Spinal cord (tissue), 10 donors: ENCODE measurements around the gene SLC11A2. TPM values are rescaled to one million over a fixed set of nuclear protein-coding genes. Genes with fewer than 3 reads are reported as not detected.
"Not testable (repeated sequence)": the region's sequence is repeated elsewhere in the genome, so short reads cannot be mapped to it uniquely, and the experiment has no call there.

ENCODE experiments used
- DNase-seq, 6 donors: peaks; one replicate each; pipeline versions ENCODE4 v3.0.0 to v3.0.0-alpha.2; 2013 to 2015; ENCODE audit warnings: low spot score in 6 of 6, low read depth in 4 of 6
- H3K27ac ChIP-seq: one replicate; pipeline ENCODE4 v1.5.1; 2013; ENCODE audit warnings: low read depth, low read length, control low read depth
- H3K27me3 ChIP-seq: one replicate; pipeline ENCODE4 v1.6.1; 2013; ENCODE audit warnings: low read length; ENCODE audit not compliant: control insufficient read depth, insufficient read depth
- H3K36me3 ChIP-seq: one replicate; pipeline ENCODE4 v1.6.1; 2013; ENCODE audit warnings: low read length; ENCODE audit not compliant: control insufficient read depth, insufficient read depth
- H3K4me1 ChIP-seq: one replicate; pipeline ENCODE4 v1.6.1; 2013; ENCODE audit warnings: low read length; ENCODE audit not compliant: control insufficient read depth, insufficient read depth
- H3K4me3 ChIP-seq: one replicate; pipeline ENCODE4 v1.5.1; 2013; ENCODE audit warnings: low read depth, low read length, control low read depth
- H3K9me3 ChIP-seq: one replicate; pipeline ENCODE4 v1.6.1; 2013; ENCODE audit warnings: low read length; ENCODE audit not compliant: control insufficient read depth, insufficient read depth
- WGBS: methylation state at CpG from one replicate; pipeline ENCODE4 v1.1.5; 2013; ENCODE audit warnings: missing lambda C conversion rate; ENCODE audit not compliant: insufficient coverage; 5-methylcytosine and 5-hydroxymethylcytosine counted together
- polyA plus RNA-seq, 2 donors: library from polyadenylated mRNA; unstranded; fragments of 120-200 nt; gene quantifications; one replicate each; pipeline ENCODE4 v1.2.1, GENCODE V29; 2013; ENCODE audit not compliant: insufficient read length in 2 of 2
- total RNA-seq, 2 donors: library from RNA; depleted of rRNA in 1 of 2; stranded (reverse); fragments of 120-200 nt in 1 of 2; fragments of >200 nt in 1 of 2; gene quantifications; one replicate each; pipeline versions ENCODE4 v1.2.3 to v1.2.4, GENCODE V29; 2013 to 2014
- donor health status: healthy.

SLC11A2 gene
- total and polyA plus RNA-seq, 4 donors = 52.0 to 102 (median 60.5) TPM

DNA sequence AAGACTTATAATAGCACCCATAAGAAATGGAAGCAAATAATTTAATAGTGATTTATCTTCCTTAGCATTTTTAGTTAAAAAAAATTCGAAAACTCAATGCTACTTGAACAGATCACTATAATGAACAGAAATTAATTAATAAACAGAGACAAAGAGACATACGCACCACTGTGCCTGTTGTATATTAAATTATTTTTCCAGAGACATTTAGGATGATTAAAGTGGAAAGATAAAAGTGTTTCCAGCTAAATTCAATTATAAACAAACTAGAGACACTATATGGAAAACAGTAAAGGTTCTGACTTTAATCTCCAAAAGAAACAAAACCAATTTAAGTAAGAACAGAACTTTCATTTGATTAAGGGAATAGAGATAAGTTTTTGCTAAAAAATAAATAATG is 70.5 kb downstream of the SLC11A2 start:
- Histone ChIP-seq H3K4me3 (no peak overlapping the region), H3K27ac (no peak overlapping the region), H3K4me1 (no peaks in the 10 kb centered on the region), H3K36me3 (peaks cover 7% of the 10 kb centered on the region), H3K27me3 (no peaks in the 10 kb centered on the region), H3K9me3 (no peaks in the 10 kb centered on the region)
- no CpG with 5 or more reads among the region's 2 CpGs for WGBS
- no peak for DNase-seq

DNA sequence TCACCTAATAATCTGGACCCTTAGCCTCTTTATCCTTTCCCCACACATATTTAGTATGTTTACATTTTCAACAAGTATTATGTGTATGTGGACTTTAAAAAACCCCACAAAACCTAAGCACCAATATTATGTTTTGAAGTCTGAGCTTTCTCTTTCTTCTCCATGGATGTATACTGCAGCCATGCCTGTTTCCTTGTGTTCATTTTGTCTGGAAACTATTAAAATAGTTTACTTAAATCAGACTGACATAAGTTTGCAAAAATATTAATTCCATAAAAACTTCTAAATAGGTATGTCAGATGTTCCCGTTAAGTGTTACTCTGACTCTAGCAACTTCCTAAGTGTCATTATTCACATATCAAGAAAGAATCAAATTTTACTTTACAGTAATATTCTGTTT is 70.9 kb downstream of the SLC11A2 start:
- H3K4me3 ChIP-seq = no peak overlapping the region
- no peaks in the 10 kb centered on the region for H3K9me3 ChIP-seq
- DNase-seq = no peak
- no CpG with 5 or more reads among the region's 1 CpG for WGBS
- no peaks in the 10 kb centered on the region for H3K27me3 ChIP-seq
- peaks cover 7% of the 10 kb centered on the region for H3K36me3 ChIP-seq
- no peaks in the 10 kb centered on the region for H3K4me1 ChIP-seq
- H3K27ac ChIP-seq = no peak overlapping the region

DNA sequence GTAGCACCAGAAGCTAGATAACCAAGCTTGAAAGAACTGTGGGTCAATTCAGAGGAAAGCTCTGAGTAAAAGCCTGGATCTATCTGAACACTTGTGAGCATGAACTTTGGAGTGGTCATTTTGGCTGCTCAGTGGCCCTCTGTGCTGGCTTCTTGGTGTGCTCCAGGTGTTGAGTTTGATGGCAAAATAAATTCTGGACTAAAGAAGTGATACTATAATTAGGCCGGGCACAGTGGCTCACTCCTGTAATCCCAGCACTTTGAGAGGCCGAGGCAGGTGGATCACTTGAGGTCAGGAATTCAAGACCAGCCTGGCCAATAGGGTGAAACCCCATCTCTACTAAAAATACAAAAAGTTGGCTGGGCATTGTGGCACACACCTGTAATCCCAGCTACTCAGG is 71.4 kb downstream of the SLC11A2 start:
- not testable (repeated sequence) for H3K27me3 ChIP-seq, H3K4me3 ChIP-seq, H3K4me1 ChIP-seq, DNase-seq, H3K36me3 ChIP-seq, H3K27ac ChIP-seq, H3K9me3 ChIP-seq
- WGBS = 92% methylated on average over 2 of the region's 2 CpGs

DNA sequence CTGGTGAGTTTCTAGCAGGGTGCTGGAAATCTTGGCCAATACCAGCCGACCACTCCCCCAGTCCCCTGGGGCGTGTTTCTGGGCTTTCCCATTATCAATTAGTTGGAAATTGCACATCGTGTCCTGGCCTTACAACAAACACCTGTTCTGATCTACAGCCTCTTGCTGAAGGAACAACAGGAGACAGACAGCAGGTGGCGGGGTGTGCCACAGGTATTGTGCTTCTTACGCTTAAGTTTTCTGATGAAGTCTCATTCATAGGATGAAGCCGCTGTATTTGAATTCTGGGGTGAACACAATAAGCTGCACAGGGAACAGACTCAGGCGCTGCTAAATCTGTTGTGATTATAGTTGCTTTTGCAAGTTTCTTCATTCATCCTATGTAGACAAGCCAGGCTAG is 73.1 kb downstream of the SLC11A2 start:
- Histone ChIP-seq H3K9me3 (no peaks in the 10 kb centered on the region), H3K27ac (no peak overlapping the region), H3K27me3 (no peaks in the 10 kb centered on the region), H3K4me3 (no peak overlapping the region), H3K4me1 (no peaks in the 10 kb centered on the region), H3K36me3 (peaks cover 7% of the 10 kb centered on the region)
- 69% methylated on average over 5 of the region's 7 CpGs for WGBS
- no peak for DNase-seq

DNA sequence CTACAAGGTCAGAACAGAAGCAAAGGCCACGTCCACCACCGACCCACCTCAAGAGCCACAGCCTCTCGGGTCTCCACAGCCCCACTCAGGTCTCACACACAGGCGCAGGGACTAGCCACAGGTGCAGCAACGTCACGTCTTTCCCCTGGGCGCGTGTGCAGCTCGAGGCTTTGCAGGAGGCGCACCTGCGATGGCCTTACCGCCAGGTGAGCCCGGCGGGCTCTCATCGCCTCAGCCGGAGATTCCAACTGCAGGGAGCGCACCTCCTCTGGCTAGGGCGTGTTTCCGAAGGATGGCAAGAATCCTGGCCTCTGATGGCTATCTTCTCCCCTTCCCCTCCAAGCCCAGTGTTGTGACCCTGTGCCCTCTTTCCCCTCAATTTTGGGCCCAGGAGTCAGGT is 73.7 kb downstream of the SLC11A2 start, which contains the start of gene HIGD1C:
HIGD1C (plus strand) TSS at position 35 of the 400 bp plus-strand sequence. CDS start 1,455 bp downstream, outside the sequence.
- Histone ChIP-seq H3K27me3 (no peaks in the 10 kb centered on the region), H3K27ac (no peak within 1 kb of the TSS), H3K36me3 (peaks cover 7% of the 10 kb centered on the region), H3K4me3 (no peak within 1 kb of the TSS), H3K4me1 (no peaks in the 10 kb centered on the region), H3K9me3 (no peaks in the 10 kb centered on the region)
- no peak for DNase-seq
- 95% methylated on average over 19 of the region's 19 CpGs for WGBS

DNA sequence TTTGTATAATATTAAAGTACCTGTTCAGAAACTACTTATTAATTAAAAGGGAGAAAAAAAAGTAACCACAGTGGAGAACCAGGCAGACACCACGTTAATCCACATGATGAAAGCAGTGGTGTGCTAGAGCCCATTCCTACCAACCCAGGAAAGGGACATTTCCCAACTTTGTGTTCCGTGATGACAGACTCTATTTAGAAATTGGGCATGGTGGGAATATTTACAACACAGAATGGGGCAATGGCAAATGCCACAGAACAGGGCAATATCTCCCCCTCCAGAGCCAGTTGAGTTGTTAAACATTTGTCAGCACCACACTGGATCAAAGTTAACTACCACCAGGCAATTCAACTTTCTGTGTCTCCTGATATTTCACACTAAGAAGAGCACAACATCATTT is 75.1 kb downstream of the SLC11A2 start:
- WGBS = no CpG with 5 or more reads among the region's 2 CpGs
- Histone ChIP-seq H3K4me1 (no peaks in the 10 kb centered on the region), H3K9me3 (no peaks in the 10 kb centered on the region), H3K36me3 (peaks cover 7% of the 10 kb centered on the region), H3K4me3 (no peak overlapping the region), H3K27me3 (no peaks in the 10 kb centered on the region), H3K27ac (no peak overlapping the region)
- no peak for DNase-seq

DNA sequence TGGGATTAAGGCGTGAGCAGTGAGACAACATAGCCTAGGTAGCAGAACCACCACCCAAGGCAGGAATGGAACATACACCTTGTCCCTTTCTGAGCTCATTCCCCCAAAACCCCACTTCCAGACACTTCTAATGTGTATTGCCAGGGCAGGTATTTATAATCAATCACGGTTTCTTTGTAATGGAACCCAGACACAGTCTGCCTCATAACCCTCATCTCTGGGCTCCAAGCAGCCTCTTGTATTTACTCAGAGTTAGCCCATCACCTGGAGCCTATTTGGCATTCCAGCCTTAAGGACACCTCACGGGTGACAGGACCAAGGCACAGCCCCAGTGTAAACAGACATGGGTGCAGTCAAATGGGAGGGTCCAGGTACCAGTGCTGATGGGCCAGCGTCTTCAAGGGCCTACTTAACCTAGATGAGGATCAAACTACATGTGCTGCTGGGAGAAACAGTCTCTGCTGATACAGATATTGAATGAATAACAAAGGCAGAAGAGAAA is 76.3 kb downstream of the SLC11A2 start:
- DNase-seq = no peak
- no peak overlapping the region for H3K4me3 ChIP-seq
- peaks cover 7% of the 10 kb centered on the region for H3K36me3 ChIP-seq
- no peaks in the 10 kb centered on the region for H3K9me3 ChIP-seq
- H3K27me3 ChIP-seq = no peaks in the 10 kb centered on the region
- no peaks in the 10 kb centered on the region for H3K4me1 ChIP-seq
- H3K27ac ChIP-seq = no peak overlapping the region
- 93% methylated on average over 2 of the region's 4 CpGs for WGBS

DNA sequence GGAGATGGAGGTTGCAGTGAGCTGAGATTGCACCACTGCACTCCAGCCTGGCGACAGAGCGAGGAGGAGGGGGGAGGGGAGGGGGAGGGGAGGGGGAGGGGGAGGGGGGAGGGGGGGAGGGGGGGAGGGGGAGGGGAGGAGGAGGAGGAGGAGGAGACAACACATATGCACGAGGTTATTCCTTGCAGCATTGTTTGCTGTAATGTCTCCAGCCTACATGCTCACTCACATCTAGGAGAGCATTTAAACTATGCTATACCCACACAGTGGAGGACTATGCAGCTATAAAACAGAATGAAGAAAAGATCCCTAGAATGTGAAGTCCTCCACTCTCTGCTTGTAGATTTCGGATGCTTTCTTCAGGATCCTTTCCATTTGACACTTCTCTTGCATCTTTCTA is 77.4 kb downstream of the SLC11A2 start:
- Histone ChIP-seq H3K27ac (no peak overlapping the region), H3K27me3 (no peaks in the 10 kb centered on the region), H3K4me1 (no peaks in the 10 kb centered on the region), H3K36me3 (peaks cover 5% of the 10 kb centered on the region), H3K9me3 (no peaks in the 10 kb centered on the region), H3K4me3 (no peak overlapping the region)
- 100% methylated on average over 1 of the region's 4 CpGs for WGBS
- no peak for DNase-seq

DNA sequence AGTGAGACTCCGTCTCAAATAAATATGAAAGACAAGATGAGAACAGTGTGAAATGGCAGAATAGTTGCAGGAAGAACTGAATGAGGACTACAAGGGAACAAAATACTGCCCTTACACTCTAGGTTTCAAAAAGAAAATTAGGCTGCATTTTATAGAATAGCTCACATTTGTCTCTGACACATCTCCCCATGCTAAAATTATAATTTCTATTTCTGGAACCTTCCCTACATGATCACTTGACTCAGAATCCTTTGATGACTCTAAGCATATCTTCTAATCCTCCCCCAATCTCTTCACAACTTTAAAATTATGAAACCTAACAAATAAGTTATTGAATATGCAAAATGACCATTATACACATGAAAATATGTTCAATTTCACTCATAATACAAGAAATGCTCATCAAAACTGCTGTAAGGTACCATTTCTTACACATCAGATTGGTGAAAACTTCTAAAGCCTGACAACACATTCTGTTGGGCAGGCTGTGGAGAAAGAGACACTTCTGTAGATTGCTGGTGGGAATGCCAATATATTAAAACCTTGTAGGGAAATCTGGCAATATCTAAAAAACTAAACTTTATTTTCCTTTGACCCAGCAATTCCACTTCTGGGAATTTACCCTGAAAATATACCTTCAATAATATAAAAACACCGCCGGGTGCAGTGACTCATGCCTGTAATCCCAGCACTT is 78.1 kb downstream of the SLC11A2 start:
- Histone ChIP-seq H3K9me3 (no peaks in the 10 kb centered on the region), H3K4me3 (no peak overlapping the region), H3K4me1 (no peaks in the 10 kb centered on the region), H3K36me3 (peaks cover 5% of the 10 kb centered on the region), H3K27ac (no peak overlapping the region), H3K27me3 (no peaks in the 10 kb centered on the region)
- no peak for DNase-seq
- WGBS = 90% methylated on average over 2 of the region's 3 CpGs

DNA sequence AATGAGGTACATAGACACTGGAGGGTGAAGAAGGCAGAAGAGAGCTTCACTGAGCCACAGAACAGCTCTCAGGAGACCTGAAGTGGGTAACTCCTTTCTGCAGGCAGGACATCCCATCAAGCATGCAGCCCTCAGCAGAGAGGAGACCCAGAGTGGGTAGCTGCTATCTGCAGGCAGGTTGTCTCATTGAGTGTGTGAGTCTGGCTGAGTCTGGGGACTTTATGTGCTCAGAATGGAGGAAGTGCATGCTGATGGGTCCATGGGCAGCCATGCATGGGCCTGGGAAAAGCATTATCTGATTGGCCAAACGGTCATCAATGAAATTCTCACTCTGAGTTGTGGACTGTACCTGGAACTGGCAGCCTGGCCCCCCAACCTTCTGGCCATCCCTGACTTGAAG is 88.5 kb downstream of the SLC11A2 start:
- H3K36me3 ChIP-seq = peaks cover 13% of the 10 kb centered on the region
- H3K27me3 ChIP-seq = no peaks in the 10 kb centered on the region
- no peak overlapping the region for H3K27ac ChIP-seq
- no peak overlapping the region for H3K4me3 ChIP-seq
- DNase-seq = no peak
- H3K4me1 ChIP-seq = no peaks in the 10 kb centered on the region
- 94% methylated on average over 1 of the region's 1 CpG for WGBS
- H3K9me3 ChIP-seq = peaks cover 1% of the 10 kb centered on the region
